ENCODE data around the gene CCL4L2.
"Not testable (repeated sequence)": the region's sequence is repeated elsewhere in the genome, so short reads cannot be mapped to it uniquely, and the experiment has no call there.

- TF ChIP-seq CTCF (IDR thresholded peaks at IDR 0.05); POLR2AphosphoS5 (IDR thresholded peaks at IDR 0.05; ENCODE audit: low read depth, low read length); SIN3A (IDR thresholded peaks at IDR 0.05; ENCODE audit: borderline replicate concordance, insufficient read depth, low read depth, low read length): not testable (repeated sequence)
These were observed 3.5 kb upstream of the CCL4L2 start for GRCh38 chr17:36207383-36207782.

Measured in Panc1 (cell line).